HCEC 1CT (cell line): ENCODE measurements around the gene S100A7A.
"Not testable (repeated sequence)": the region's sequence is repeated elsewhere in the genome, so short reads cannot be mapped to it uniquely, and the experiment has no call there.

Experiments used
- DNase-seq: peaks from one replicate; pipeline ENCODE4 v3.0.0-alpha.2; 2017

S100A7A gene

DNA sequence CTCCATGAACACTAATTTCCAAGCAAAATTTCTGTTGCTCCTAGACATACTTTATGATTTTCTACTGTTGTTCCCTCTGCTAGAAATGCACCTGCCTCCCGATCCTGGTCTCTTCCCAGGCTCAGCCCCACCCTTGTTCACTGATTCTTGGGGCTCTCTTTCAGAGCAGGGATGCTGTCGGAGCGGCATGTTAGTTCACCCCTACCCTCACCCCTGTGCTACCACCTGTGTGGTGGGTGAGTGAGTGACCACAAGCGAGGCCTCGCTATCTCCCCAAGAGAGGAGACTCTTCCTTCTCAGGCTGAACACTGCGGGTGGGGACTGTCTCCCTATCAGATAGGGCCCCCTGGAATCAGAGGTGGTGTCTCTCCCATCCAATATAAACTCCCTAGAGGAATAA is 20.5 kb upstream of the S100A7A start:
- no peak for DNase-seq

DNA sequence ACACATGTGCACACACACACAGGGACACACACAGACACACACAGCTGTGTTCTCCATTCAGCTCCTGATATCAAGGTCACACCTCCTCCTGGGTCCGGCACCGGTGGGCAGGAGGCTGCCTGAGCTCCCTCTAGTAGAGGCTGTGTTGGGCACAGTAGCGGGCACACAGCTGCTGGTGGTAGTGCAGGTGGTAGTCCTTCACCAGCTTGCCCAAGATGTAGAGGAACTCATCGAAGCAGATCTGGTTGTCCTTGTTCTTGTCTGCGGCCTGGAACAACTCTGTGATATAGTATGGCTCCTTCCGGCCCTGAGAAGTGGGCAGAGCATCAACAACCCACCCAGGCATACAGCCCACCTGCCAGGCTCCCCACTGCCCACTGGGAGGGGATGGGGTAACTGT is 19.9 kb upstream of the S100A7A start:
- DNase-seq = no peak

DNA sequence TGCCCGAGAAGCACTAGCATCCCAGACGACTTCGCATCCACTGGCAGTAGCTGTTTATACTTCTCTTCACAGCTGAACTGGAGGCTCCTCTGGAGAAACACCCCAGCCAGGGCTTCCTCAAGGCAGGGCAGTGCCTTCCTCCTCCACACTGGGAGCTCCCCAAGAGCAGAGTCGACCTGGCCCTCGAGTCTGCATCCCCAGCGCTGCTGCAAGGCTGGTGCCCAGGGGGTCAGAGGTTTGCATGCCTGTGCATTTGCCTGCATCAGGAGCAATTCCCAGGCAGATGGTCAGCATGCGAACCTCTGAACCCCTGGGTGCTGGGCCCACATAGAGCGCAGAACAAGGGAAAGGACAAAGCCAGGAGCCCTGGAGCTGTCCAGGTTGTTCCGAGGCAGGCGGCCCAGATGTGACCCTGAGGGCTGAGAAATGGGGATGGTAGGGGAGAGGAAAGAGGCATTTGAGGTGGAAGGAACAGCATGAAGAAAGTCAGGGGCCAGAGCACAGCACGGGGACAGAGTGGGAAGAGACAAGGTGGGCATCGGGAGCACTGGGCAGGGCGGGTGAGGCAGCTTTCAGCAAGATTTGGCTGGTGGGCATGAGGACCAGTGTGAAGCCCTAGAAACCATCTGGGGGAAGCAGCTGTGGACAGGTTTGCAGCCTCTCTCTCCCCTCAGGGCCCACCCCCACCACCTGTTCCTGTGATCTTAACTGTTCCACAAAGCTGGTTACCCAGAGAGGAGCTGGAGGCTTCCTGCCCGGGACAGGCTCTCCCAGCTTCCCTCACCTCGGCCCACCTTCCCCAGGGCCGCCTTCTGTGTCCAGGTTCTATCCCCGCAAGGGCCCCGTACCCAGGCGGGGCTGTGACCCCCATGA is 19.0 kb upstream of the S100A7A start:
- no peak for DNase-seq

DNA sequence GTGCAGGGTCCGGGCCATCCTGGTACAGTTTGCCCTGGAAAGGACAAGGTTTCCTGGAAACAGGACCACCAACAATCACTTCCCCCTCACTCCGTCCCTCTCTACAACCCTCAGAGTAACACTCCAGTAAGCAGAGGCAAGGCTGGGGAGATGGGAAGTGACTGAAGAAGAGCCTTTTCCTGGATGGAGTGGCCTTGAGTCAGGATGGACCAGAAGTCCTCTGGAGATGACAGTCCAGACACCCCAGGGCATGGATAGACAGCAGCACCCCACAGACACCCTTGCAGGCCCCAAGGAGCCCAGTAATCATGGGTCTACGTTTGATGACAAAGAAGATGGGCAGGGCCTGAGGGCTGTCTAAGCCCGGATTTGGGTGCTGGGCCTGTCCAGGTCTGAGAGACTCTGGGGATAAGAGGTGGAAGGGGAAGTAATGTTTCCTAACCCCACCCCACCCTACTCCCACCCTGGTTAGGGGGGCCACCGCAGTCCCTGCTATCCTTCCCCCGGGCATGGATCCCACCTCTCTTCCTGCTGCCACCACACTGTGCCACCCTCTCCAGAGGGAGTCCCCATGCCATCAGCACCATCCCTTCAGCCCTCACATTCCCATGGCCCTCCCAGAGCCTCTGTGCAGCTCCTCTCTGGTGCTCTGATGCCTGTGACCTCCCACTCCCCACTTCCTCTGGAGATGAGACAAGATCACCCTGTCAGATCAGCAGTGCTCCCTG is 18.2 kb upstream of the S100A7A start:
- no peak for DNase-seq

DNA sequence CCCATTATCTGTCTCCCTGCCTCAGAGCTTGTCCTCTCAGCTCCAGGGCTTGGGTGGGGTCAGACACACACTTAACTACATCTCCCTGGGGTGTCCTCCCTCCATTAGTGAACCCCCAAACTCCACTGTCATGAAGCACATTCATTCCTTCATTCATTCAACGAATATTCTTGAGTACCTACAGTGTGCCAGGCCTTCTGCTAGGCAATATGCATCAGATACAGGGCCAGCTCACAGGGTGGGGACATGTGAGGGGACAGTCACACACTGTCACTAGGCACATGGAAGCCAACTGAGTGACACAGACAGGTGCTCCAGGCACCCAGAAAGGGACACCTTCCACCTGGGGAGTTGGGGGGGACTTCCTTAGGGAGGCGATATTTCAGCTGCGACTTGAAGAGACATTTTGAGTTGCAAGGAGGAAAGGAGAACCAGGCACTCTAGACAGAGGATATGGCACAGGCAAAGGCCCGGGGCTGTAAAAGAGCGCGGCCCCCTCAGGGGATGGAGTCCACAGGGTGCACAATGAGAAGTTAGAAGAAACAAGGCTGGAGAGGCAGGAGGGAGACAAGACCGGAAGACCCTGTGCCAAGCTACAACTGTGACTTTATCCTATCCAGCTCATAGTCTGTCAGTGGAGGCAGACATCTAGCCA is 16.8 kb upstream of the S100A7A start:
- DNase-seq = no peak

DNA sequence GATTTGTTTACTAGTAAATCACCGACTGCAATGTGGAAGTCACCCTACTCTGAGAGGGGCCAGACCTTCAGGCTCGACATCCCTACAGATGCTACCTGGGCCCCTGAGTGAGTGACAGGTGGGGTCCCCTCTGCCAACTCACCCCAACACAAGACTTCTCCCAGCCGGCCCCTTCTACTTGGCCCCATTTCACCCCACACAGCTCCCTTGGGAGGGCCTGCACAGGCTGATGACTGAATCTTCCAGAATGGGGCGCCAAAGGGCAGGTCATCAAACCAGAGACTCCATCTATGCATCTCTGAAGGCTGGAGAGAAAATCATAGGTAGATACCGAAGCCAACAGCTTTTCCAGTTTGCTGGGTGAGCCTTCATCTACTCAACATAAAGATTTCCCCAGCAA is 16.1 kb upstream of the S100A7A start:
- peak; percentile 9 for DNase-seq

DNA sequence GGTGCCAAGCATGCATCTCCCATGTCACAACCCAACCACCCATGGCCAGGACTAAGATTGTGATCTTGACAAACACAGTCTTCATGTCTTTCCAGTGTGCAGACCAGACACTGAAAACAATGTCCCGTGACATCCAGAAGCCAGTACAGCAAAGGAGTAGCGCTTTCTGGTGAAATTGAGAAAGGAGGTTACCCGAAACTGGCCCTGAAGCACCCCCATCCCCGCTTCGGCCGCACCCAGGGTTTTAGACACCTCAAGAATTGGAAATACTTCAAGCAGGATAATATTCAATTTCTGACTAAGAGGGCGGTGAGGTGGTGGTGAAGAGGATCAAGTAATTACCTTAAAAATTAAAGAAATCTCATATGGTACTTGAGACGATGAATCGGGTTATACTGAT is 14.9 kb upstream of the S100A7A start:
- DNase-seq = no peak

DNA sequence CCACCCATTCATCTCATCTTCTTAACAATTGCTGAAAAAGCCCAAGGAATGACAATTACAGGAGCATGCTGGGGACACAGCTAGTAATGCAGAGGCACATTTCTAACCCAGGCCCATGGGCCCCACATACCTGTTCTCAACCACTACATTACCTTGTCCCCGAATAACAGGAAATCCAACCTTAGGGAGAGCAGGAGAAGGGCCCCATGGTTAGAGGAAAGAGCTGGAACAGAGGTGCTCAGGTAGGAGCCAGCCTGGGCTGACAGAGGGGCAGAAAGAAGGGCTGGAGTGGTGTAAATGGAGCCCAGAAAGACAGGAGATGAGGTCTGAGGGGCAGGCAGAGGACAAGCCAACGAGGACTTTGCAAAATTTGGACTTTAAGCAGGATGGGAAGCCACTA is 14.1 kb upstream of the S100A7A start:
- DNase-seq = no peak

DNA sequence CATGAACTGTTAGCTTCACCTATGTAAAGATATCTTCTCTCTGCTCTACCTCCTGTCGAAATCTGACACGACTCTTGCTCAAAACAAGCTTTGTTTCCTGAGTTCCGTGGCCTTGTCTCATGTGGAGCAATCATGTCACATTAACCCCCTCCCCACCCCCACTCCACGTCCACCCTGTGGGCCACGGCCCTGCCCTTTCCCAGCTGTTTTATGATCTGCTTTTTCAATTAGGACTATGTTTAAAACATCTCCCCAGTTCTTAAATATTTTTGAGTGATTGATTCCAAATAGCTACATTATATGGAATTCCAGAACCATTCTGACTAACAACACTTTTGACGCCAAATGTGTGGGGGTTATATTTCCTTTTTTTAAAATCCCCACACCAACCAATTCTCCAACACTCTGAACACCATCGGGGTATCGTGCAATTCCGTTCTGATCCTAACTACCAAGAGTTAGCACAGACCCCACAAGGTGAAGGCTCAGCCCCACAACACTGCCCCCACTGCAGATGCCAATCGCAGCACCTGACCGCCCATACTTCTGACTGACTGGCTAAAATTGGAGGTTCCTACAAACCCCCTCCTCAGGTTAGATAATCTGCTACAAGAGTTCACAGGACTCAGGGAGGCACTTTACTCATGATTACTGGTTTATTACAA is 12.8 kb upstream of the S100A7A start:
- DNase-seq = no peak

DNA sequence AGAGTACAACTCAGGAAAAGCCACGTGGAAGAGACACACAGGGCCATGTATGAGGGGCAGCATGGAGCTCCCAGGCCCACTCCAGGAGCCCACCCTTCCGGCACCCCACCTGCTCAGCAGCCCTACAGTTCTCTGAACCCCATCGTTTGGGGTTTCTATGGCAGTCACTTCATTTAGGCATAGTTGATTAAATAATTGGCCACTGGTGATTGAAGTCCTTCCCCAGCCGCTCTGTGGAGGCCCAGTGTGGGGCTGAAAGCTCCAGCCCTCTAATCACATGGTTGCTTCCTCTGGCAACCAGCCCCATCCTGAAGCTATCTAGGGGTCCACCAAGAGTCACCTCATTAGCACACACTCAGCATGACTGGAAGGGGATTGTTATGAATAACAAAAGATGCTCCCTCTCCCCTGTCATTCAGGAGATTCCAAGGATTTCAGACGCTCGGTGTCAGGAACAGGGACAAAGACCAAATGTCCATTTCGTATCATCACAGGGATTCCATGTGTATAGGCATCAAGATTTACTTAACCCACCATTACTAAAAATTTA is 12.2 kb upstream of the S100A7A start:
- DNase-seq = no peak

DNA sequence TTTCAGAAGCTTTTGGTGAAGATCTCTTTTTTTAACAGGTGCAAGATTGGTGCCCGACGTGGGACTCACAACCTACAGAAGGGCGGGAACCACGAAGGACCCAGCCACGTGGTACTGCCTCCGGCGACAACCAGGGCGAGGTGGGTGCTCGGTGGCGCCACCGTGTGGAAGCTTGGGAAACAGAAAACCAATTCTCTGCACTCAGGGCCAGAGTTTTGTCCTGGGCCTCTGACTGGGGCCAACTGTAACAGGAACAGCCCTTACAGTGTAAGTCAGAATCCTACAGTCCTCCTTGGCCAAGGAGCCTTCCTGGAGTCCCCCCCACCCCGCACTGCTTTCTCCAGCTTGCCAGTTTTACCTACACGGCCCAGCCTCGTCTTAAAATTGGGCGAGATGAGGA is 11.6 kb upstream of the S100A7A start:
- DNase-seq = no peak

DNA sequence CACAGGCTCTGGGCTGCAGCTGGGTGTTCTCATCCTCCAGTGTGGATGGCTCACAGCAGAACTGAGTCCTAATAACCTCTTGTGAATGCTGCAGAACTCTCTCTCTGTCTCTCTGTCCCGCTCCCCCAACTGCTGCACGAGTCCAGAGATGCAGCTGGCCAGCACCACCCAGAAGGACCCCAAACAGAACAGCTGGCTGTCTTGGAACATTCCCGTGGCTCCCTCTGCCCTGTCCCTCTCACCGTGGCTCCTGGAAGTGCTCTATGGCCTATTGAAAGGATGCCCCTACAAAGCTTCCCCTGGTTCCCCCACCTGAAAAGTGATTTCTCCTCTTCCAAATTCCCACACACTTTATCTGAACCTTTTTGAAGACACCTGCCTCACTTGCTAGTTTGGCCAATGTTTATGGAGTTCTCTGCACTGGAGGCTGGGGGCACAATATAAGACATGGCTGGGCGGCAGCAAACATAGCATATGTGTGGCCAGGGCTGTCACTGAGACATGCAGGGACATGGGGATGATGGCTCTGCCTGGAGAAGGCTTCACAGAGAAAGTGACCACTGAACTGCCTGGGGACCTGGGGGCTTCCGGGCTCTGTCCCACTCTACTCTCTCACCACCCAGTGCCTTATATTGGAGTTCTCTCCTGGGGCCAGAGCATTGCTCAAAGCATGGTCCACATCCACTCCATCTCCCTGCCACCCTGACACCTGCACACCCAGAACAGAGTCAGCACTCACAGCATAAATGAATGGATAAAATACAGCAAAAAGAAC is 10.3 kb upstream of the S100A7A start:
- not testable (repeated sequence) for DNase-seq

DNA sequence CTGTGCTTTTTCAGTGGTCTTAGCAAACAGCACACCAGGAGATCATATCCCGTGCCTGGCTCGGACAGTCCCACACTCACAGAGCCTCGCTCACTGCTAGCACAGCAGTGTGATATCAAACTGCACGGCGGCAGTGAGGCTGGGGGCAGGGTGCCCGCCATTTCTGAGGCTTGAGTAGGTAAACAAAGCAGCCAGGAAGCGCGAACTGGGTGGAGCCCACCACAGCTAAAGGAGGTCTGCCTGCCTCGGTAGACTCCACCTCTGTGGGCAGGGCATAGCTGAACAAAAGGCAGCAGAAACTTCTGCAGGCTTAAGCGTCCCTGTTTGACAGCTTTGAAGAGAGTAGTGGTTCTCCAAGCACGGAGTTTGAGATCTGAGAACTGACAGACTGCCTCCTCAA is 9.0 kb upstream of the S100A7A start:
- not testable (repeated sequence) for DNase-seq

DNA sequence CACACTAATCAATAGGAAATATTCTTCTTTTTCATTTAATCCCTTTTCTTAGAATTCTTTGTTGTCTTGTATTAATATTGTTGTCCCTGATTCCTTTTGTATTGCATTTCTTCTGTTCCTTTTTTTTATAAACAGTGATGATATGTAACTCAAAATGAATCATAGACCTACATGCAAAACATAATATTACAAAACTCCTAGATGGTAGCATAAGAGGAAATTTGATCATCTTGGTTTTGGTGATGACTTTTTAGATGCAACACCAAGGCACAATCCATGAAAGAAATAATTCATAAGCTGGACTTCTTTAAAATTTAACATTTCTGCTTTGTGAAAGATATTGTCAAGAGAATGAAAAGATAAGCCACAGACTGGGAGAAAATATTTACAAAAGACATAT is 2.4 kb upstream of the S100A7A start:
- DNase-seq = not testable (repeated sequence)

DNA sequence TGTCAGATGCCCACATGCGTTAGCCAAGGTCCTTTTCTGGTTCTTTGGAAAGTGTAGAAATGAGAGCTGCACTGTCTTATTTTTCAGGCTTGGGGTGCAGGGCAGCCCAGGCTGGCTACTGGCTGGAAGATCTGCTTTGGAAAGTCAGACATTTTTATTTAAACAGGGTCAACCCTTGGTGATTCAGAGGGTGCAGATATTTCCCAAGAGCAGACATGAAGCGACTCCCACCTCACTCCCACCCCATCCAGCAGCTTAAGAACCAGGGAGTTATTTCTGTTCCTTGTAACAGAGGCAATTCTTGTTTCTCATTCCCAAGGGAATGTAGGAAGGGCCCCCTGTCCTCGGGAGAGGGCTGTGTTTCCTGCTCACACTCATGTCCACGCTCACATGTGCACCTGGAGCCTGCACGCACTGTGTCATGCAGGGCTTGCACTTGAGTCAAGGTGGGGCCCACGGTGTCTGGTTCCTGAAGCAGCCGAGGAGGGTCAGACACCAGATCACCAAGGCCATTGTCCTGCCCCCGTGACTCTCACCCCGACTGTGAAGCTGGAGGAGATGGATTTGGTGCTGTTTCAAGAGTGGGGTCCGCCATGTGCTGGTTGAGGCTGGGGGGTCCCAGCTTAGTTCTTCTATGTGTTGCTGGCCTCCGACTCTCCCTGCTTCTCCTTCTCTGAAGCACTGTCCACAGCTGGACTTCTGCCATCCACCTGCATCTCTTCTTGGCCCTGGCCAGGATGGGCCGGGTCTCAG is 992 bp downstream of the S100A7A start:
- DNase-seq = no peak

DNA sequence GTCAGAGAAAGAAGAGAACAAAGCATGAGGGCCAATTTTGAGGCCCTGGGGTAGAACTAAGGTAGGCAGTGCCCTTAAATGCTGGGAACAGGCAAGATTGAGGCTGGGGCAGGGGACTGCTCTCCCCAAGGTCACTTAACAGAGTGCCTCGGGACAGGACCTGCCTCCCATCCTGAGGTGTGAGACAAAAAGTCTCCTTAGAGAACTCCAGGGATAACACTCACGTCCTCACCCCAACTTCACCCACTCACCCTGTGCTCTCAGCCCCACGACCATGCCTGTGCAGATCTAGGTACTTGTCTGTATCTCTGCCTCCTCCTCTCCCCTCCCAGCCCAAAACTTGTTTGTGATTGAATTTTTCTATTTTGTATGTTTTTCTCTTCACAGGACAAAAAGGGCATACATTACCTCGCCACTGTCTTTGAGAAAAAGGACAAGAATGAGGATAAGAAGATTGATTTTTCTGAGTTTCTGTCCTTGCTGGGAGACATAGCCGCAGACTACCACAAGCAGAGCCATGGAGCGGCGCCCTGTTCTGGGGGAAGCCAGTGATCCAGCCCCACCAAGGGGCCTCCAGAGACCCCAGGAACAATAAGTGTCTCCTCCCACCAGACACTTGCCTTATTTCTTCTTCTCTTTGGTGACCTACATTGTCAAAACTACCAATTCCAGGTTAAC is 2.6 kb downstream of the S100A7A start:
- DNase-seq = not testable (repeated sequence)

DNA sequence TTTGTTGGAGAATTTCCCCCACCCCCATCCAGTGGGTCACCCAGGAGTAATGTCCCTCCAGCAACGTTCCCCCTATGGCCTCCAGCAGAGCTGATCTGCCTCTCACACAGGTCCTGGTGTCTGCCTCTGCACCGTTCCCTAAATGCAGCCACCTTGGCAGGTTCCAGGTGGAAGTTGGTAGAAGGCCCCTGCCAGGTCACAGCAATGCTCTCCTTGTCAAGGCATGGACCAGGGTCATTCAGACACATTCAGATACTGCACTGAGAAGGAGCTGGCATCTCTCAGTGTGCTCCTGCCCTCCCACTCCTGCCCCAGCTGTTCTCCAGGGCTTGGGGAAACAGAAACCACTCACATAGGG is 3.1 kb downstream of the S100A7A start:
- not testable (repeated sequence) for DNase-seq

DNA sequence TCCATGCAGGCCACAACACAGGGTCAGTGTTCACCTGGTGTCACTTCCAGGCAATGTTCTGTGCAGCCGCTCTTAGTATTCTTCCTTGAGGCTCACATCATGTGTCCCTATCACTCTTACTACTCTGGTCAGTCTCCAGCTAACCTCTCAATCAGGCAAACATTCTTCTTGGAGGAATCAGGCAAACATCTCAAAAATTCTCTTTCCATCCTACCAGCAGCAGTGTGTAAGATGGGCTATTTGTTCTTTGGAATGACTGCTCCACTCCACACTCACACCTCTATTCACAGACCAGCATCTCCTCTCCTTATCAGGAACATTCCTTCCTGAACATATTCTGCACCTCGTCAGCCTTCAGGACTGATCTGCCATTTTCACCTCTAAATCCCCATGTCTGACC is 4.0 kb downstream of the S100A7A start:
- DNase-seq = no peak

DNA sequence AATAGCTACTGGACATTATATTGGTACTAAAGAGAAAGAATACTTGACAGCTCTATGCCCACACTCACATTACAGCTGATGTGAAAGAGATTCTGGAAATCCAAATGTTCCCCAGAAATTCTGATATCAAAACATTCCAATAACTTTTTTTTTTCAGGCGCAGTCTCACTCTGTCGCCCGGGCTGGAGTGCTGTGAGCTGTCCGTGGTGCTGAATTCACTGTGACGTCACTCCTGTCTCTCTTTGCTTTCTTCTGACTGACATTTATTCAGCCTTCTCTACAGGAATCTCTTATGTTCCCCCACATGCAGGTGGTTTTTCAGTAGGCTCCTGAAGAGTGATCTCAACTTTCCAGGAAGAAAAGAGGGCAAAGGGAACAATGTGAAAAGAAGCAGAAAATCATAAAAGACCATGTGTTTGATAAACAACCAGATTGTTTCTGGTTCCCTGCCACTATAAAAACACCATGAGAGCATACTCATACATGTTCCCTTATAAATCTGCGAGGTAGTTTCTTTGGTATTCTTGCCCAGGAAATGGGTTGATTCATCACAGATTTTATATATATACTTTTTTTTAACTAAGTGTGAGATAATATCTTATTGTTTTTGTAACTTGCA is 6.2 kb downstream of the S100A7A start:
- DNase-seq = peak; percentile 37

DNA sequence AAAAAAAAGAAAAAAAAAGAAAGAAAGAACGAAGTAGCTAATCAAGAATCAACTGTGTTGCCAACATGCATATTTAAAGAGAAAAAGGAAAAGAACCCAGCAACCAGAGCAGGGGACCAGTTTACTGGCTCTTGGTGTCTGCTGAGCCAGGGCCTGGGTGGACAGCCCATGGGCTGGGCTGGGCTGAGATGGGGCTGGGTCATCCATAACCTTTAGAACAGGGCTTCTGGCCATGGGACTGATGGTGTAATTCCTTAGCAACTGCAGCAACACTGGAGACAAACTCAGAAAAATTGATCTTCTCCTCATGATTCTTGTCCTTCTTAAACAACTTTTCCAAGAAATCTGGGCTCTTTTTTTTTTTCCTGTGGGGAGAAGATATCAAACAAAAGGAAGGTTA is 10.5 kb downstream of the S100A7A start:
- no peak for DNase-seq
